HCT116 (cell line): ENCODE measurements around the gene THSD4. TPM values are rescaled to one million over a fixed set of nuclear protein-coding genes. Genes with fewer than 3 reads are reported as not detected.

Experiments used
- ATAC-seq: fragments of 200-7000 bp; cut with Tn5 transposase; 2 replicates; pipeline ENCODE4 v1.9.1; 2020; ENCODE audit warnings: mild to moderate bottlenecking, moderate library complexity
- BruUV-seq: library from RNA; stranded (reverse); fragments of 400-500 nt; replicated peaks from 2 replicates; lab custom pipeline; 2021; lab: Mats Ljungman, UMichigan
- CTCF ChIA-PET: fragments of 300-600 bp; sonication (Branson Sonifier 250); formaldehyde crosslinking; loops from one replicate; lab custom pipeline; 2021; ENCODE audit warnings: antibody characterized with exemption; lab: Charles Lee
- POLR2A ChIA-PET: fragments of 300-600, 350-600 bp; sonication (Branson Sonifier 250); formaldehyde crosslinking; loops from one replicate; lab custom pipeline; 2021; ENCODE audit warnings: antibody characterized with exemption; lab: Charles Lee
- RAD21 ChIA-PET, 2 experiments: fragments of 300-600 bp; sonication (Branson Sonifier 250); formaldehyde crosslinking; loops; one replicate each; lab custom pipeline; 2023; ENCODE audit warnings: low total read pairs in 2 of 2; ENCODE audit not compliant: uncharacterized antibody in 2 of 2, unreplicated experiment in 2 of 2, low non-redundant PET in 1 of 2; lab: Charles Lee
- DNase-seq: peaks from one replicate; pipeline ENCODE4 v3.0.0-alpha.2; 2010; ENCODE audit warnings: low read depth, low spot score
- H2AFZ ChIP-seq: fragments of 200-600 bp; shearing (Covaris generic), sonication (generic); 2 replicates; pipeline ENCODE4 v1.6.1; 2017; ENCODE audit warnings: low read depth, mixed run types, mixed read lengths, antibody characterized with exemption, low read length; ENCODE audit not compliant: poor library complexity, severe bottlenecking
- H3K27ac ChIP-seq: 2 replicates; pipeline ENCODE4 v1.5.1; 2012; ENCODE audit warnings: low read depth, low read length
- H3K27me3 ChIP-seq: fragments of 200-600 bp; sonication (generic); 2 replicates; pipeline ENCODE4 v1.6.1; 2016; ENCODE audit warnings: mixed run types, low read length, mixed read lengths; ENCODE audit not compliant: insufficient read depth
- H3K36me3 ChIP-seq, 2 experiments: fragments of 200-500 bp in 1 of 2; fragments of 200-600 bp in 1 of 2; sonication (Bioruptor generic) in 1 of 2; sonication (generic) in 1 of 2; 2 replicates each; pipeline versions ENCODE4 v1.5.1 to v1.6.1; 2014 to 2016; ENCODE audit warnings: low read length in 2 of 2, inconsistent platforms in 1 of 2, mixed read lengths in 1 of 2, mixed run types in 1 of 2; ENCODE audit not compliant: insufficient read depth in 2 of 2, control insufficient read depth in 1 of 2
- H3K4me1 ChIP-seq, 2 experiments: fragments of 200-600 bp in 1 of 2; sonication (generic) in 1 of 2; 2 replicates each; pipeline versions ENCODE4 v1.5.1 to v1.6.1; 2012 to 2017; ENCODE audit warnings: low read length in 2 of 2, inconsistent platforms in 1 of 2, mild to moderate bottlenecking in 1 of 2, mixed read lengths in 1 of 2, mixed run types in 1 of 2, moderate library complexity in 1 of 2; ENCODE audit not compliant: insufficient read depth in 2 of 2, control insufficient read depth in 1 of 2
- H3K4me2 ChIP-seq: fragments of 200-600 bp; sonication (generic); 2 replicates; pipeline ENCODE4 v1.6.1; 2017; ENCODE audit warnings: mixed run types, low read length, mixed read lengths
- H3K4me3 ChIP-seq, 2 experiments: fragments of 200-600 bp in 1 of 2; sonication (generic) in 1 of 2; replicated peaks in 1 of 2; 2 replicates each; pipeline ENCODE4 v1.5.1; 2011 to 2016; ENCODE audit warnings: low read length in 2 of 2, control low read depth in 1 of 2, low read depth in 1 of 2, mild to moderate bottlenecking in 1 of 2, mixed read lengths in 1 of 2, mixed run types in 1 of 2
- H3K79me2 ChIP-seq: fragments of 200-600 bp; sonication (generic); 2 replicates; pipeline ENCODE4 v1.6.1; 2017; ENCODE audit warnings: mild to moderate bottlenecking, mixed run types, low read length, moderate library complexity, mixed read lengths; ENCODE audit not compliant: insufficient read depth
- H3K9ac ChIP-seq: fragments of 200-600 bp; sonication (generic); 2 replicates; pipeline ENCODE4 v1.6.1; 2016; ENCODE audit warnings: low read length, mixed read lengths
- H3K9me2 ChIP-seq: fragments of 200-600 bp; sonication (generic), shearing (Covaris generic); 2 replicates; pipeline ENCODE4 v1.6.1; 2017; ENCODE audit warnings: mixed run types, mild to moderate bottlenecking, moderate library complexity; ENCODE audit not compliant: insufficient read depth
- H3K9me3 ChIP-seq, 2 experiments: fragments of 200-500 bp in 1 of 2; fragments of 200-600 bp in 1 of 2; sonication (Bioruptor generic) in 1 of 2; sonication (generic) in 1 of 2; 2 replicates each; pipeline ENCODE4 v1.6.1; 2014 to 2017; ENCODE audit warnings: low read length in 2 of 2, mixed read lengths in 2 of 2, inconsistent platforms in 1 of 2, low read depth in 1 of 2, mild to moderate bottlenecking in 1 of 2, mixed run types in 1 of 2, moderate library complexity in 1 of 2; ENCODE audit not compliant: control insufficient read depth in 1 of 2, insufficient read depth in 1 of 2
- H4K20me1 ChIP-seq: fragments of 200-600 bp; sonication (generic), shearing (Covaris generic); 2 replicates; pipeline ENCODE4 v1.6.1; 2017; ENCODE audit warnings: mixed run types, mild to moderate bottlenecking, moderate library complexity; ENCODE audit not compliant: insufficient read depth
- ATF3 ChIP-seq: IDR thresholded peaks from 2 replicates; pipeline ENCODE4 v1.6.1; 2012
- FOSL1 ChIP-seq: IDR thresholded peaks from 2 replicates; pipeline ENCODE4 v1.6.1; 2012; ENCODE audit warnings: low read depth
- JUND ChIP-seq: IDR thresholded peaks from 2 replicates; pipeline ENCODE4 v1.6.1; 2012
- MAX ChIP-seq: IDR thresholded peaks from 2 replicates; pipeline ENCODE4 v1.6.1; 2012
- POLR2AphosphoS5 ChIP-seq: IDR thresholded peaks from 2 replicates; pipeline ENCODE4 v1.6.1; 2011; ENCODE audit warnings: mild to moderate bottlenecking, low read depth, low read length, moderate library complexity
- SIN3A ChIP-seq: IDR thresholded peaks from 2 replicates; pipeline ENCODE4 v1.6.1; 2012; ENCODE audit warnings: low read depth
- SP1 ChIP-seq: IDR thresholded peaks from 2 replicates; pipeline ENCODE4 v1.6.1; 2012; ENCODE audit warnings: low read depth
- ZFX ChIP-seq: fragments of 450-650 bp; IDR thresholded peaks from 2 replicates; pipeline ENCODE4 v1.6.1; 2017
- intact Hi-C: fragments of 100-400 bp; cut with micrococcal nuclease; formaldehyde crosslinking; loops from 2 replicates; pipeline ENCODE4 v1.10.0; 2022
- total RNA-seq: library from RNA; stranded (reverse); gene quantifications from one replicate; pipeline ENCODE4 v1.2.1, GENCODE V29; 2021; ENCODE audit not compliant: unreplicated experiment

The THSD4 gene
- total RNA-seq, 1 experiment from 2014 or later, result 30.5 TPM

- Histone ChIP-seq H3K4me1 (peaks cover 11 to 12% of the 10 kb centered on the region in 2 experiments), H3K9me3 (no peaks in the 10 kb centered on the region), H3K4me2 (peak overlapping the region; percentile 34), H4K20me1 (no peaks in the 10 kb centered on the region), H3K9ac (no peak overlapping the region), H3K27ac (peak overlapping the region; percentile 36), H3K27me3 (no peaks in the 10 kb centered on the region), H2AFZ (no peak overlapping the region), H3K36me3 (no peaks in the 10 kb centered on the region), H3K4me3 (no peak overlapping the region), H3K9me2 (no peaks in the 10 kb centered on the region), H3K79me2 (no peaks in the 10 kb centered on the region)
- intact Hi-C loops, result no loop called here
- ChIA-PET CTCF (no interaction called here), POLR2A (no interaction called here), RAD21 (no interaction called here)
- DNase-seq, result no peak
- TF ChIP-seq ZFX, result no peak
- TF ChIP-seq SP1, result peak; percentile 26; the same call in 1 of the 2 replicates
- TF ChIP-seq JUND, result no peak
- 0 out of 2 replicates have a peak, but pooled peaks have one; percentile 18 for TF ChIP-seq MAX
- no peak for TF ChIP-seq ATF3
- BruUV-seq, result no TSS peak
- ATAC-seq, result peak; percentile 73
These were observed 356.1 kb downstream of the THSD4 start for GRCh38 chr15:71471347-71471746.

GRCh38 chr15:71472566-71472965, 357.3 kb downstream of the THSD4 start:
- Histone ChIP-seq H3K9me3 (no peaks in the 10 kb centered on the region), H3K27me3 (no peaks in the 10 kb centered on the region), H4K20me1 (no peaks in the 10 kb centered on the region), H2AFZ (no peak overlapping the region), H3K9ac (no peak overlapping the region), H3K27ac (no peak overlapping the region), H3K36me3 (no peaks in the 10 kb centered on the region), H3K9me2 (no peaks in the 10 kb centered on the region), H3K4me1 (peaks cover 11 to 12% of the 10 kb centered on the region in 2 experiments), H3K79me2 (no peaks in the 10 kb centered on the region), H3K4me3 (no peak overlapping the region), H3K4me2 (no peak overlapping the region)
- TF ChIP-seq POLR2AphosphoS5 (no peak), FOSL1 (no peak), JUND (no peak), SIN3A (no peak), ATF3 (no peak)
- ChIA-PET CTCF (no interaction called here), RAD21 (no interaction called here), POLR2A (no interaction called here)
- intact Hi-C loops, result no loop called here
- ATAC-seq, result no peak
- no TSS peak for BruUV-seq
- no peak for DNase-seq
